ENCODE measurements around the gene CKMT2.

DNA sequence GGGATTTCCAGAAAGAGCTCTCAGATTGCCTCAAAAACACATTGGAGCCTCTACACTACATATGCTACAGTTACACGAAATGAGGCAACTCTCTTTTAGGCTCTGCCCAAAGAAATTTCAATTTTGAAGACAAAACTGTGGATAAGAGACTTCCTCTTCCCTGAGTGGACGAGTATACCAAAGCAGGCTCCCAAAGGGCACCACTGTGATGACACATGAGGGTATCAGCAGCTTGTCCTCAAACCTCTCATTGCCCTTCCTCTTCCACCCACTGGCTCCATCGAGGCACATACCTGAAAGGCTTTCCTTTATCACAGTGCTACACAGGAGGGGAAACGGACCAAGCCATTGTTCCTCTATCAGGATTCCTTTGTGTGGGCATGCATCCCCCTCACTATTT, 11.3 kb downstream of the CKMT2 start:
- TF ChIP-seq, protein P1, sequence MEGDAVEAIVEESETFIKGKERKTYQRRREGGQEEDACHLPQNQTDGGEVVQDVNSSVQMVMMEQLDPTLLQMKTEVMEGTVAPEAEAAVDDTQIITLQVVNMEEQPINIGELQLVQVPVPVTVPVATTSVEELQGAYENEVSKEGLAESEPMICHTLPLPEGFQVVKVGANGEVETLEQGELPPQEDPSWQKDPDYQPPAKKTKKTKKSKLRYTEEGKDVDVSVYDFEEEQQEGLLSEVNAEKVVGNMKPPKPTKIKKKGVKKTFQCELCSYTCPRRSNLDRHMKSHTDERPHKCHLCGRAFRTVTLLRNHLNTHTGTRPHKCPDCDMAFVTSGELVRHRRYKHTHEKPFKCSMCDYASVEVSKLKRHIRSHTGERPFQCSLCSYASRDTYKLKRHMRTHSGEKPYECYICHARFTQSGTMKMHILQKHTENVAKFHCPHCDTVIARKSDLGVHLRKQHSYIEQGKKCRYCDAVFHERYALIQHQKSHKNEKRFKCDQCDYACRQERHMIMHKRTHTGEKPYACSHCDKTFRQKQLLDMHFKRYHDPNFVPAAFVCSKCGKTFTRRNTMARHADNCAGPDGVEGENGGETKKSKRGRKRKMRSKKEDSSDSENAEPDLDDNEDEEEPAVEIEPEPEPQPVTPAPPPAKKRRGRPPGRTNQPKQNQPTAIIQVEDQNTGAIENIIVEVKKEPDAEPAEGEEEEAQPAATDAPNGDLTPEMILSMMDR (IDR thresholded peaks at IDR 0.05; ENCODE audit: borderline replicate concordance, extremely low read depth, low read length, poor library complexity, severe bottlenecking): no peak
- no peak for TF ChIP-seq EZH2 (IDR thresholded peaks at IDR 0.05; ENCODE audit: borderline replicate concordance, low read depth, low read length, severe bottlenecking)
